H1 (cell line): Measurements from ENCODE around the gene FAM184B. TPM values are rescaled to one million over a fixed set of nuclear protein-coding genes. Genes with fewer than 3 reads are reported as not detected.

ENCODE experiments used
- CTCF ChIA-PET: fragments of 300-600 bp; sonication (Branson Sonifier 250); formaldehyde crosslinking; loops from one replicate; lab custom pipeline; 2021; ENCODE audit not compliant: partially characterized antibody; lab: Charles Lee
- POLR2A ChIA-PET: fragments of 300-600 bp; sonication (Branson Sonifier 250); formaldehyde crosslinking; loops from one replicate; lab custom pipeline; 2021; ENCODE audit warnings: inconsistent platforms; ENCODE audit not compliant: partially characterized antibody; lab: Charles Lee
- DNase-seq, 2 experiments: peaks; one replicate each; pipeline versions ENCODE4 v3.0.0 to v3.0.0-alpha.2; 2010 to 2022; ENCODE audit warnings: low spot score in 2 of 2, low read depth in 1 of 2, mixed read lengths in 1 of 2
- FAIRE-seq: peaks from 2 replicates; lab custom pipeline; 2011; peaks lifted over from hg19 to GRCh38; lab: Jason Lieb, UNC
- H2AFZ ChIP-seq: 2 replicates; pipeline ENCODE4 v1.8.1; 2012; ENCODE audit warnings: low read length, inconsistent platforms
- H2AK5ac ChIP-seq: 2 replicates; pipeline ENCODE4 v1.6.1; 2013; ENCODE audit warnings: low read depth, low read length
- H2BK120ac ChIP-seq: replicated peaks from 2 replicates; pipeline ENCODE3; 2013; ENCODE audit warnings: low read depth, low read length, inconsistent platforms
- H2BK12ac ChIP-seq: 2 replicates; pipeline ENCODE4 v1.6.1; 2013; ENCODE audit warnings: low read depth, low read length
- H2BK15ac ChIP-seq: 2 replicates; pipeline ENCODE4 v1.6.1; 2013; ENCODE audit warnings: low read length
- H2BK20ac ChIP-seq: 2 replicates; pipeline ENCODE4 v1.6.1; 2013; ENCODE audit warnings: low read length
- H2BK5ac ChIP-seq: 2 replicates; pipeline ENCODE4 v1.6.1; 2013; ENCODE audit warnings: low read depth, low read length
- H3K14ac ChIP-seq: 2 replicates; pipeline ENCODE4 v1.6.1; 2013; ENCODE audit warnings: inconsistent platforms; ENCODE audit not compliant: insufficient read length
- H3K18ac ChIP-seq: 2 replicates; pipeline ENCODE4 v1.6.1; 2013; ENCODE audit warnings: low read length; ENCODE audit errors: extremely low read depth
- H3K23ac ChIP-seq: 2 replicates; pipeline ENCODE4 v1.6.1; 2013; ENCODE audit warnings: inconsistent platforms; ENCODE audit not compliant: insufficient read length
- H3K23me2 ChIP-seq: 2 replicates; pipeline ENCODE4 v1.6.1; 2013; ENCODE audit warnings: low read depth, low read length
- H3K27ac ChIP-seq: 2 replicates; pipeline ENCODE4 v1.6.1; 2011; ENCODE audit warnings: low read depth, low read length, inconsistent platforms
- H3K27me3 ChIP-seq, 4 experiments: replicated peaks in 1 of 4; 1 replicate in 1 of 4; 2 replicates in 3 of 4; pipeline versions ENCODE4 v1.6.1 to v1.8.1; 2011 to 2013; ENCODE audit warnings: low read length in 3 of 4, mild to moderate bottlenecking in 3 of 4, inconsistent platforms in 2 of 4, mixed read lengths in 2 of 4, moderate library complexity in 1 of 4; ENCODE audit not compliant: control insufficient read depth in 3 of 4, insufficient read depth in 3 of 4; ENCODE audit errors: extremely low read depth in 1 of 4
- H3K36me3 ChIP-seq, 4 experiments: 2 replicates each; pipeline versions ENCODE4 v1.6.1 to v1.8.1; 2011 to 2013; ENCODE audit warnings: mild to moderate bottlenecking in 4 of 4, low read length in 3 of 4, moderate library complexity in 2 of 4, control low read depth in 1 of 4, inconsistent platforms in 1 of 4; ENCODE audit not compliant: insufficient read depth in 4 of 4, control insufficient read depth in 2 of 4
- H3K4ac ChIP-seq: replicated peaks from 2 replicates; pipeline ENCODE3; 2013; ENCODE audit warnings: low read length, low read depth, mixed read lengths, inconsistent platforms; ENCODE audit not compliant: insufficient read length
- H3K4me1 ChIP-seq, 4 experiments: replicated peaks in 1 of 4; 1 replicate in 1 of 4; 2 replicates in 3 of 4; pipeline versions ENCODE4 v1.6.1 to v1.8.1; 2011 to 2013; ENCODE audit warnings: low read length in 3 of 4, inconsistent platforms in 2 of 4, mixed read lengths in 1 of 4; ENCODE audit not compliant: insufficient read depth in 4 of 4, control insufficient read depth in 3 of 4
- H3K4me2 ChIP-seq, 2 experiments: 2 replicates each; pipeline versions ENCODE4 v1.6.1 to v1.8.1; 2011 to 2013; ENCODE audit warnings: low read depth in 2 of 2, low read length in 2 of 2, control low read depth in 1 of 2, inconsistent platforms in 1 of 2, mild to moderate bottlenecking in 1 of 2; ENCODE audit not compliant: insufficient read depth in 1 of 2
- H3K4me3 ChIP-seq, 4 experiments: fragments of 200-600, 300-600 bp in 1 of 4; sonication (generic), shearing (Covaris generic), sonication (Bioruptor Twin) in 1 of 4; 2 replicates each; pipeline versions ENCODE4 v1.5.1 to v1.8.1; 2011 to 2016; ENCODE audit warnings: low read length in 4 of 4, low read depth in 3 of 4, control low read depth in 2 of 4, inconsistent platforms in 2 of 4, mild to moderate bottlenecking in 2 of 4, mixed read lengths in 1 of 4, moderate library complexity in 1 of 4; ENCODE audit not compliant: insufficient read depth in 2 of 4; ENCODE audit errors: extremely low read depth in 1 of 4
- H3K56ac ChIP-seq: replicated peaks from 2 replicates; pipeline ENCODE3; 2013; ENCODE audit warnings: low read depth, mild to moderate bottlenecking, mixed read lengths, low read length, inconsistent platforms; ENCODE audit not compliant: insufficient read length
- H3K79me1 ChIP-seq: 2 replicates; pipeline ENCODE4 v1.6.1; 2013; ENCODE audit warnings: low read depth, low read length, control low read depth
- H3K79me2 ChIP-seq, 2 experiments: 2 replicates each; pipeline versions ENCODE4 v1.6.1 to v1.8.1; 2012 to 2013; ENCODE audit warnings: low read length in 2 of 2, mild to moderate bottlenecking in 2 of 2, inconsistent platforms in 1 of 2; ENCODE audit not compliant: insufficient read depth in 2 of 2, control insufficient read depth in 1 of 2
- H3K9ac ChIP-seq, 4 experiments: replicated peaks in 1 of 4; 1 replicate in 1 of 4; 2 replicates in 3 of 4; pipeline versions ENCODE4 v1.6.1 to v1.8.1; 2011 to 2013; ENCODE audit warnings: low read depth in 3 of 4, low read length in 3 of 4, control low read depth in 2 of 4, mild to moderate bottlenecking in 2 of 4, moderate library complexity in 2 of 4, inconsistent platforms in 1 of 4; ENCODE audit errors: extremely low read depth in 1 of 4
- H3K9me3 ChIP-seq, 2 experiments: 2 replicates each; pipeline versions ENCODE4 v1.6.1 to v1.8.1; 2012 to 2013; ENCODE audit warnings: mild to moderate bottlenecking in 2 of 2, moderate library complexity in 2 of 2, control low read depth in 1 of 2, inconsistent platforms in 1 of 2, low read depth in 1 of 2, low read length in 1 of 2, mixed read lengths in 1 of 2; ENCODE audit not compliant: insufficient read depth in 2 of 2
- H4K20me1 ChIP-seq, 2 experiments: replicated peaks in 1 of 2; 2 replicates each; pipeline versions ENCODE3 to v1.8.1; 2011 to 2013; ENCODE audit warnings: inconsistent platforms in 2 of 2, low read length in 2 of 2, mild to moderate bottlenecking in 1 of 2; ENCODE audit not compliant: insufficient read depth in 2 of 2, control insufficient read depth in 1 of 2
- H4K5ac ChIP-seq: 2 replicates; pipeline ENCODE4 v1.6.1; 2013; ENCODE audit warnings: low read length, low read depth, mixed read lengths, inconsistent platforms; ENCODE audit not compliant: insufficient read length
- H4K8ac ChIP-seq: 2 replicates; pipeline ENCODE4 v1.8.0; 2013; ENCODE audit warnings: mild to moderate bottlenecking, moderate library complexity, low read length, inconsistent platforms; ENCODE audit not compliant: insufficient read depth; ENCODE audit errors: extremely low read depth
- H4K91ac ChIP-seq: replicated peaks from 2 replicates; pipeline ENCODE3; 2013; ENCODE audit warnings: low read length, mixed read lengths, inconsistent platforms; ENCODE audit not compliant: insufficient read length
- BCL11A ChIP-seq, 2 experiments: IDR thresholded peaks; one replicate each; pipeline ENCODE4 v1.6.1; 2011; ENCODE audit warnings: low read depth in 2 of 2, low read length in 2 of 2, mild to moderate bottlenecking in 2 of 2
- BRCA1 ChIP-seq: IDR thresholded peaks from 2 replicates; pipeline ENCODE4 v1.6.1; 2012; ENCODE audit warnings: low read depth, low read length, improper control_type of control experiment
- CEBPB ChIP-seq: IDR thresholded peaks from 2 replicates; pipeline ENCODE4 v1.6.1; 2012; ENCODE audit warnings: low read depth, low read length
- E2F6 ChIP-seq: IDR thresholded peaks from 2 replicates; pipeline ENCODE4 v1.6.1; 2012; ENCODE audit warnings: inconsistent platforms
- JUND ChIP-seq: IDR thresholded peaks from 2 replicates; pipeline ENCODE4 v1.6.1; 2011; ENCODE audit warnings: mild to moderate bottlenecking, improper control_type of control experiment, low read length
- KDM5A ChIP-seq: fragments of 200-600 bp; IDR thresholded peaks from 2 replicates; pipeline ENCODE4 v1.7.1; 2012; ENCODE audit warnings: mild to moderate bottlenecking, low read length, inconsistent platforms, mixed read lengths
- NANOG ChIP-seq: IDR thresholded peaks from 2 replicates; pipeline ENCODE4 v1.6.1; 2011; ENCODE audit warnings: low read length, low read depth, mild to moderate bottlenecking, inconsistent platforms; ENCODE audit not compliant: insufficient read depth, poor library complexity, severe bottlenecking
- NRF1 ChIP-seq: IDR thresholded peaks from 2 replicates; pipeline ENCODE4 v1.6.1; 2011; ENCODE audit warnings: mild to moderate bottlenecking, low read depth, low read length, improper control_type of control experiment
- POLR2AphosphoS5 ChIP-seq: IDR thresholded peaks from 2 replicates; pipeline ENCODE4 v1.6.1; 2011; ENCODE audit warnings: low read depth, low read length
- RBBP5 ChIP-seq: IDR thresholded peaks from 2 replicates; pipeline ENCODE4 v1.7.1; 2012; ENCODE audit warnings: low read depth, mild to moderate bottlenecking, inconsistent platforms, low read length, moderate library complexity, borderline replicate concordance
- SIX5 ChIP-seq: IDR thresholded peaks from 2 replicates; pipeline ENCODE4 v1.6.1; 2011; ENCODE audit warnings: mild to moderate bottlenecking, low read depth, low read length
- SP4 ChIP-seq: IDR thresholded peaks from 2 replicates; pipeline ENCODE4 v1.6.1; 2012; ENCODE audit warnings: low read length, inconsistent platforms
- TAF1 ChIP-seq: IDR thresholded peaks from 2 replicates; pipeline ENCODE4 v1.6.1; 2011; ENCODE audit warnings: mild to moderate bottlenecking, low read depth, low read length
- USF2 ChIP-seq: IDR thresholded peaks from 2 replicates; pipeline ENCODE4 v1.6.1; 2011; ENCODE audit warnings: low read length, improper control_type of control experiment
- WGBS, 2 experiments: shearing (Covaris generic) in 1 of 2; methylation state at CpG; one replicate each; pipeline versions ENCODE4 v1.1.6 to v1.1.7; 2013 to 2015; ENCODE audit warnings: low lambda C conversion rate in 2 of 2, mixed read lengths in 2 of 2, inconsistent platforms in 1 of 2, low coverage in 1 of 2, missing lambda C conversion rate in 1 of 2; ENCODE audit not compliant: insufficient replicate concordance in 2 of 2, insufficient coverage in 1 of 2, insufficient read length in 1 of 2; ENCODE audit errors: extremely low coverage in 1 of 2, missing lambda C conversion rate in 1 of 2; 5-methylcytosine and 5-hydroxymethylcytosine counted together
- polyA plus RNA-seq, 7 experiments: library from polyadenylated mRNA; depleted of rRNA in 3 of 7; stranded (reverse) in 5 of 7; unstranded in 2 of 7; fragments of >200 nt in 5 of 7; fragments of 200-250 nt in 2 of 7; gene quantifications; 1 replicate in 5 of 7; 2 replicates in 1 of 7; 4 replicates in 1 of 7; pipeline versions ENCODE4 v1.2.1 to v1.2.3, GENCODE V29; 2011 to 2013; ENCODE audit warnings: missing spikeins in 2 of 7, mixed read lengths in 2 of 7
- total RNA-seq: library from RNA; stranded (reverse); fragmentation: NEBNext Ultra II Directional; extraction: Animal tissue kit (Norgen Biotek cat#: 25700); gene quantifications from 2 replicates; pipeline ENCODE4 v1.2.1, GENCODE V29; 2021

The FAM184B gene
- total and polyA plus RNA-seq, 2 of the 8 experiments (the other 6 are each of a cell fraction or from before 2014, with no cell fraction given), result 0.05 to 0.39 TPM

- H3K23me2 ChIP-seq, result no peaks in the 10 kb centered on the region; the same call in 1 of the 2 replicates
- FAIRE-seq (no peak), DNase-seq (peak in 1 of 2 experiments; percentile 26)
- H2BK20ac ChIP-seq, result no peak overlapping the region
- ChIA-PET CTCF (no interaction called here), POLR2A (no interaction called here)
- no peak overlapping the region for H3K4ac ChIP-seq
- H2AFZ ChIP-seq, result no peak overlapping the region
- H4K91ac ChIP-seq, result no peak overlapping the region
- no peaks in the 10 kb centered on the region for H3K9me3 ChIP-seq
- no peaks in the 10 kb centered on the region for H3K79me1 ChIP-seq
- no peaks in the 10 kb centered on the region for H3K27me3 ChIP-seq
- H3K4me1 ChIP-seq, result no peaks in the 10 kb centered on the region
- H2BK5ac ChIP-seq, result no peak overlapping the region
- no peak overlapping the region for H3K18ac ChIP-seq
- no peak overlapping the region for H4K8ac ChIP-seq
- no peaks in the 10 kb centered on the region for H4K20me1 ChIP-seq
- H3K4me3 ChIP-seq, result no peak overlapping the region
- no peak overlapping the region for H3K27ac ChIP-seq
- H3K4me2 ChIP-seq, result no peak overlapping the region
- no peak overlapping the region for H2AK5ac ChIP-seq
- H3K14ac ChIP-seq, result no peak overlapping the region
- no peak overlapping the region for H4K5ac ChIP-seq
- no peak overlapping the region for H2BK12ac ChIP-seq
- no peak overlapping the region for H2BK120ac ChIP-seq
- no peak overlapping the region for H2BK15ac ChIP-seq
- H3K79me2 ChIP-seq, result no peaks in the 10 kb centered on the region
- 95% methylated on average over 5 of the region's 5 CpGs; no CpG with 5 or more reads in 1 of the 2 experiments for WGBS, 2 experiments
- H3K36me3 ChIP-seq, result no peaks in the 10 kb centered on the region
- H3K9ac ChIP-seq, result no peak overlapping the region
- H3K23ac ChIP-seq, result no peak overlapping the region
- H3K56ac ChIP-seq, result no peak overlapping the region
- TF ChIP-seq CEBPB (no peak), E2F6 (no peak), POLR2AphosphoS5 (no peak), BRCA1 (no peak), NANOG (no peak), TAF1 (no peak), RBBP5 (no peak), SP4 (no peak), USF2 (no peak), JUND (no peak), SIX5 (no peak), KDM5A (no peak), NRF1 (no peak), BCL11A (IDR thresholded peaks at IDR 0.05; ENCODE audit: low read depth in 2 of 2, low read length in 2 of 2) (no peak)
These were observed 67.6 kb downstream of the FAM184B start for GRCh38 chr4:17713779-17714178.
